GM21825 (cell line): ENCODE measurements around the gene ITPKA.
"Not testable (repeated sequence)": the region's sequence is repeated elsewhere in the genome, so short reads cannot be mapped to it uniquely, and the experiment has no call there.

Experiments
- ATAC-seq: cut with Tn5 transposase; IDR thresholded peaks from one replicate; pipeline ENCODE4 v1.9.1; 2021; ENCODE audit warnings: mild to moderate bottlenecking, moderate library complexity; ENCODE audit not compliant: unreplicated experiment

Gene ITPKA

GRCh38 chr15:41493205-41493901, at the start of gene ITPKA:
TSS of gene ITPKA (plus strand) at chr15:41493874. CDS start at chr15:41493928, 54 bp downstream.
- ATAC-seq, result peak; percentile 68

GRCh38 chr15:41445399-41445798, 48.3 kb upstream of the ITPKA start:
- ATAC-seq, result no peak

GRCh38 chr15:41462084-41462795, 31.4 kb upstream of the ITPKA start:
- no peak for ATAC-seq

GRCh38 chr15:41464889-41465580, 28.6 kb upstream of the ITPKA start:
- ATAC-seq, result no peak

- ATAC-seq, result no peak
These were observed 27.8 kb upstream of the ITPKA start for GRCh38 chr15:41465822-41466421.

GRCh38 chr15:41466711-41467110, 27.0 kb upstream of the ITPKA start:
- ATAC-seq, result no peak

GRCh38 chr15:41469644-41470043, 24.0 kb upstream of the ITPKA start:
- ATAC-seq, result not testable (repeated sequence)

- no peak for ATAC-seq
These were observed 20.3 kb upstream of the ITPKA start for GRCh38 chr15:41473418-41473817.

- no peak for ATAC-seq
These were observed 19.2 kb upstream of the ITPKA start for GRCh38 chr15:41474436-41474835.

GRCh38 chr15:41474941-41475340, 18.7 kb upstream of the ITPKA start:
- no peak for ATAC-seq

GRCh38 chr15:41476416-41477048, 17.1 kb upstream of the ITPKA start:
- no peak for ATAC-seq

GRCh38 chr15:41480396-41481140, 13.1 kb upstream of the ITPKA start:
- ATAC-seq, result no peak

GRCh38 chr15:41482110-41482877, 11.4 kb upstream of the ITPKA start:
- ATAC-seq, result no peak

GRCh38 chr15:41483115-41483514, 10.6 kb upstream of the ITPKA start:
- peak; percentile 68 for ATAC-seq

- ATAC-seq, result no peak
These were observed 10.2 kb upstream of the ITPKA start for GRCh38 chr15:41483519-41483918.

- no peak for ATAC-seq
These were observed 8.6 kb upstream of the ITPKA start for GRCh38 chr15:41484937-41485625.

GRCh38 chr15:41486286-41486685, 7.4 kb upstream of the ITPKA start:
- no peak for ATAC-seq

GRCh38 chr15:41487381-41487780, 6.3 kb upstream of the ITPKA start:
- ATAC-seq, result no peak

GRCh38 chr15:41487802-41488201, 5.9 kb upstream of the ITPKA start:
- no peak for ATAC-seq
